Measurements from ENCODE around the gene SKI.

DNA sequence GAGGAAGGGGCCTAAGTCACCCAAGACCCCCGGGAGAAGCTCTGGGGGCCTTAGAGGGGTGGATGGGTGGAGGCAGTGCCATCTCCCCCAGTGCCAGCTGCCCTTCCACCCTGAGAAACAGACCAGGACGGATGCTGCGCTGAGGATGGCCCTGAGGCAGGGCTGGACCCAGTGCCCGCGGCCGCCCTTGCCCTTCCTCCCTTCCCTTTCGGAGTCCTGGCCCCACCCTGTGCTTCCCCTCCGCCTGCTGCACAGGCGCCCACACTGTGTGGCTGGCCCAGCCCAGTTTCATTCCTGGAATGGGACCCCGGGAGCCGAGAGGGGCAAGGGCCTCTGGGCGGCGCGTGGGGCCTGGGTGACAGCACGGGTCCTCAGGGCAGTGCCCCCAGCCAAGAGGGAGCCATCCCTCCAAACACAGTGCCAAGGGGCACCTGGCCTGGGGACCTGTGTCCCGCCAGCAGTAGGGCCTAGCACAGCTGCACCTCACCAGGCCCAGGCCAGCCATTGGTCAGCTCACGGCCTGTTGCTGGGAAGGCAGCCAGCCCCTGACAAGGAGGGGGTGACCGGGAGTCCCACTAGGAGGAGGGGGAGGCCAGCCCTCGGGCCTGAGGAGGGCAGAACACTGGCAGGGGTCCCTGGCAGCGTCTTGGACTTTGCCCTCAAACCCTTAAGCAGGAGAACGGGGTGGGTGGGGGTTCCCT is 13.4 kb upstream of the SKI start:
- TF ChIP-seq POLR2A (IDR thresholded peaks at IDR 0.05; ENCODE audit: low read depth, low read length) (no peak), TAF1 (IDR thresholded peaks at IDR 0.05; ENCODE audit: borderline replicate concordance, low read depth, low read length) (no peak)

Data from GM12892 (cell line).